Activated naive CD4-positive, alpha-beta T cell treated with anti-CD3 and anti-CD28 coated beads, Interleukin-2, amount 50 U/mL, for 16 hours (primary cell): ENCODE measurements around the gene KAZALD1.

Experiments
- DNase-seq: peaks from one replicate; pipeline ENCODE4 v3.0.0-alpha.2; 2020

The KAZALD1 gene

GRCh38 chr10:101050208-101051069 is 11.3 kb upstream of the KAZALD1 start:
- peak; percentile 78 for DNase-seq

GRCh38 chr10:101052285-101052684 is 9.5 kb upstream of the KAZALD1 start:
- DNase-seq, result no peak

GRCh38 chr10:101053516-101053915 is 8.3 kb upstream of the KAZALD1 start:
- DNase-seq, result no peak

GRCh38 chr10:101054351-101054750 is 7.4 kb upstream of the KAZALD1 start:
- no peak for DNase-seq

GRCh38 chr10:101054876-101055275 is 6.9 kb upstream of the KAZALD1 start:
- DNase-seq, result no peak

GRCh38 chr10:101055411-101055810 is 6.4 kb upstream of the KAZALD1 start:
- DNase-seq, result no peak

GRCh38 chr10:101056365-101057151 is 5.2 kb upstream of the KAZALD1 start:
- no peak for DNase-seq

GRCh38 chr10:101060036-101060950 is 1.5 kb upstream of the KAZALD1 start:
- DNase-seq, result peak; percentile 89

- peak; percentile 91 for DNase-seq
Observed at GRCh38 chr10:101060951-101061623, 702 bp upstream of the KAZALD1 start.

GRCh38 chr10:101062232-101063049 is 652 bp downstream of the KAZALD1 start:
- peak; percentile 66 for DNase-seq

- DNase-seq, result no peak
Observed at GRCh38 chr10:101063050-101063525, 1.3 kb downstream of the KAZALD1 start.

GRCh38 chr10:101063548-101064414 is 2.0 kb downstream of the KAZALD1 start:
- no peak for DNase-seq

- DNase-seq, result no peak
Observed at GRCh38 chr10:101064415-101065030, 2.7 kb downstream of the KAZALD1 start.

- no peak for DNase-seq
Observed at GRCh38 chr10:101065481-101066145, 3.8 kb downstream of the KAZALD1 start.

GRCh38 chr10:101066146-101066895 is 4.5 kb downstream of the KAZALD1 start:
- peak; percentile 48 for DNase-seq

GRCh38 chr10:101066896-101067355 is 5.1 kb downstream of the KAZALD1 start:
- DNase-seq, result no peak

GRCh38 chr10:101067356-101068083 is 5.7 kb downstream of the KAZALD1 start:
- DNase-seq, result peak; percentile 75
